IMR-90 (cell line): ENCODE data around the gene KRT6C. TPM values are rescaled to one million over a fixed set of nuclear protein-coding genes. Genes with fewer than 3 reads are reported as not detected.
A peak's percentile ranks its signal among the peaks of the same experiment; 100 is the strongest.

Experiments
- ATAC-seq: fragments of 200-7000 bp; cut with Tn5 transposase; 2 replicates; pipeline ENCODE4 v1.9.1; 2020; ENCODE audit warnings: low read depth, mild to moderate bottlenecking, moderate library complexity
- BruUV-seq: library from RNA; stranded (reverse); fragments of 400-500 nt; replicated peaks from 2 replicates; lab custom pipeline; 2021; lab: Mats Ljungman, UMichigan
- CTCF ChIA-PET: fragments of 300-600 bp; formaldehyde crosslinking; extraction: SDS; loops from one replicate; lab custom pipeline; 2021; ENCODE audit warnings: antibody characterized with exemption; lab: Yijun Ruan, JAX
- POLR2A ChIA-PET: fragments of 300-600 bp; sonication (Branson Sonifier 250); formaldehyde crosslinking; loops from one replicate; lab custom pipeline; 2022; ENCODE audit warnings: antibody characterized with exemption; ENCODE audit not compliant: unreplicated experiment; lab: Charles Lee
- DNase-seq: peaks from one replicate; pipeline ENCODE4 v3.0.0; 2013
- H2AFZ ChIP-seq: replicated peaks from 2 replicates; pipeline ENCODE3; 2013; ENCODE audit warnings: low read length, mild to moderate bottlenecking; ENCODE audit not compliant: poor library complexity
- H2AK5ac ChIP-seq: 2 replicates; pipeline ENCODE4 v1.6.1; 2013; ENCODE audit warnings: low read depth, low read length, inconsistent platforms
- H2AK9ac ChIP-seq: replicated peaks from 2 replicates; pipeline ENCODE3; 2013; ENCODE audit warnings: mild to moderate bottlenecking, low read depth, low read length, moderate library complexity; ENCODE audit not compliant: poor library complexity
- H2BK120ac ChIP-seq: 2 replicates; pipeline ENCODE4 v1.6.1; 2013; ENCODE audit warnings: low read depth, low read length, inconsistent platforms
- H2BK15ac ChIP-seq: 3 replicates; pipeline ENCODE4 v1.6.1; 2013; ENCODE audit warnings: low read depth, low read length, inconsistent platforms
- H2BK20ac ChIP-seq: 2 replicates; pipeline ENCODE4 v1.6.1; 2013; ENCODE audit warnings: low read depth, mild to moderate bottlenecking, inconsistent platforms, low read length, moderate library complexity
- H2BK5ac ChIP-seq: 2 replicates; pipeline ENCODE4 v1.6.1; 2013; ENCODE audit warnings: mild to moderate bottlenecking, low read depth, low read length, inconsistent platforms; ENCODE audit not compliant: poor library complexity, severe bottlenecking
- H3K14ac ChIP-seq: replicated peaks from 2 replicates; pipeline ENCODE4 v1.6.1; 2013; ENCODE audit warnings: low read depth, low read length, inconsistent platforms
- H3K18ac ChIP-seq: 2 replicates; pipeline ENCODE4 v1.6.1; 2013; ENCODE audit warnings: low read depth, low read length, control low read depth
- H3K23ac ChIP-seq: 2 replicates; pipeline ENCODE4 v1.6.1; 2013; ENCODE audit warnings: low read depth, low read length, inconsistent platforms
- H3K27ac ChIP-seq: 2 replicates; pipeline ENCODE4 v1.5.1; 2013; ENCODE audit warnings: mild to moderate bottlenecking, control low read depth, low read length; ENCODE audit not compliant: insufficient read depth
- H3K27me3 ChIP-seq: 2 replicates; pipeline ENCODE4 v1.6.1; 2013; ENCODE audit warnings: low read length; ENCODE audit not compliant: control insufficient read depth, insufficient read depth
- H3K36me3 ChIP-seq: 2 replicates; pipeline ENCODE4 v1.6.1; 2013; ENCODE audit warnings: low read length, mixed read lengths; ENCODE audit not compliant: control insufficient read depth, insufficient read depth
- H3K4ac ChIP-seq: 2 replicates; pipeline ENCODE4 v1.6.1; 2013; ENCODE audit warnings: low read depth, low read length, inconsistent platforms
- H3K4me1 ChIP-seq: 2 replicates; pipeline ENCODE4 v1.6.1; 2013; ENCODE audit warnings: low read length, mixed read lengths; ENCODE audit not compliant: control insufficient read depth, insufficient read depth
- H3K4me2 ChIP-seq: 2 replicates; pipeline ENCODE4 v1.6.1; 2013; ENCODE audit warnings: low read depth, mild to moderate bottlenecking, control low read depth, low read length, moderate library complexity
- H3K4me3 ChIP-seq: 2 replicates; pipeline ENCODE4 v1.5.1; 2013; ENCODE audit warnings: low read depth, mild to moderate bottlenecking, control low read depth, low read length, moderate library complexity; ENCODE audit not compliant: insufficient read depth
- H3K56ac ChIP-seq: 2 replicates; pipeline ENCODE4 v1.6.1; 2013; ENCODE audit warnings: low read length, inconsistent platforms; ENCODE audit not compliant: insufficient read depth; ENCODE audit errors: extremely low read depth
- H3K79me1 ChIP-seq, 2 experiments: 2 replicates each; pipeline ENCODE4 v1.6.1; 2013; ENCODE audit warnings: low read length in 2 of 2, inconsistent platforms in 1 of 2, low read depth in 1 of 2
- H3K9ac ChIP-seq: 2 replicates; pipeline ENCODE4 v1.6.1; 2013; ENCODE audit warnings: low read depth, low read length, control low read depth
- H3K9me1 ChIP-seq: 2 replicates; pipeline ENCODE4 v1.6.1; 2013; ENCODE audit warnings: low read length, inconsistent platforms; ENCODE audit not compliant: insufficient read depth
- H3K9me3 ChIP-seq: 2 replicates; pipeline ENCODE4 v1.6.1; 2013; ENCODE audit warnings: low read length; ENCODE audit not compliant: control insufficient read depth, insufficient read depth
- H4K20me1 ChIP-seq: 2 replicates; pipeline ENCODE4 v1.6.1; 2013; ENCODE audit warnings: low read length, inconsistent platforms; ENCODE audit not compliant: insufficient read depth
- H4K5ac ChIP-seq: 2 replicates; pipeline ENCODE4 v1.6.1; 2013; ENCODE audit warnings: mild to moderate bottlenecking, low read depth, low read length, control low read depth
- H4K8ac ChIP-seq, 2 experiments: 2 replicates each; pipeline ENCODE4 v1.6.1; 2013; ENCODE audit warnings: low read depth in 2 of 2, low read length in 2 of 2, control low read depth in 1 of 2, inconsistent platforms in 1 of 2
- H4K91ac ChIP-seq: 2 replicates; pipeline ENCODE4 v1.6.1; 2013; ENCODE audit warnings: low read depth, low read length, inconsistent platforms; ENCODE audit not compliant: insufficient read depth
- BHLHE40 ChIP-seq: fragments of 150-350 bp; IDR thresholded peaks from 2 replicates; pipeline ENCODE4 v1.6.1; 2016; ENCODE audit warnings: mild to moderate bottlenecking, low read depth, low read length
- CEBPB ChIP-seq: IDR thresholded peaks from 2 replicates; pipeline ENCODE4 v1.6.1; 2012; ENCODE audit warnings: low read depth, low read length, improper control_type of control experiment
- CHD1 ChIP-seq: IDR thresholded peaks from 2 replicates; pipeline ENCODE4 v1.6.1; 2012; ENCODE audit warnings: low read depth, low read length, improper control_type of control experiment
- MAFK ChIP-seq: IDR thresholded peaks from 2 replicates; pipeline ENCODE4 v1.6.1; 2012; ENCODE audit warnings: low read depth, low read length, improper control_type of control experiment
- MAZ ChIP-seq: IDR thresholded peaks from 2 replicates; pipeline ENCODE4 v1.6.1; 2012; ENCODE audit warnings: low read depth, mild to moderate bottlenecking, low read length, improper control_type of control experiment, moderate library complexity, borderline replicate concordance
- MXI1 ChIP-seq: IDR thresholded peaks from 2 replicates; pipeline ENCODE4 v1.6.1; 2012; ENCODE audit warnings: low read depth, mild to moderate bottlenecking, low read length, moderate library complexity, borderline replicate concordance
- NFE2L2 ChIP-seq: fragments of 150-350 bp; IDR thresholded peaks from 2 replicates; pipeline ENCODE4 v1.6.1; 2016; ENCODE audit warnings: low read depth, mild to moderate bottlenecking, low read length
- POLR2A ChIP-seq: IDR thresholded peaks from 2 replicates; pipeline ENCODE4 v1.6.1; 2012; ENCODE audit warnings: mild to moderate bottlenecking, low read depth, low read length
- RCOR1 ChIP-seq: IDR thresholded peaks from 2 replicates; pipeline ENCODE4 v1.6.1; 2012; ENCODE audit warnings: mild to moderate bottlenecking, low read length, improper control_type of control experiment; ENCODE audit not compliant: insufficient replicate concordance
- RFX5 ChIP-seq: IDR thresholded peaks from 2 replicates; pipeline ENCODE4 v1.8.0; 2012; ENCODE audit warnings: low read depth, mild to moderate bottlenecking, low read length, moderate library complexity
- WGBS, 2 experiments: methylation state at CpG; one replicate each; pipeline versions ENCODE4 v1.1.5 to v1.1.7; 2013; ENCODE audit warnings: missing lambda C conversion rate in 2 of 2; ENCODE audit not compliant: insufficient read length in 1 of 2; ENCODE audit errors: extremely low coverage in 2 of 2; 5-methylcytosine and 5-hydroxymethylcytosine counted together
- dilution Hi-C: fragments of 300-500 bp; cut with HindIII; formaldehyde crosslinking; loops from one replicate; pipeline ENCODE4 v1.14.3; 2018; ENCODE audit warnings: low sequenced_read_pairs; ENCODE audit not compliant: unreplicated experiment
- in situ Hi-C: fragments of 300-500 bp; cut with MboI; formaldehyde crosslinking; loops from 3 replicates; pipeline ENCODE4 v1.14.3; 2019; ENCODE audit warnings: low sequenced_read_pairs, inconsistent platforms, mixed read lengths
- intact Hi-C: fragments of 100-400 bp; cut with micrococcal nuclease; formaldehyde crosslinking; loops from 2 replicates; pipeline ENCODE4 v1.10.0; 2022
- polyA plus RNA-seq, 3 experiments: library from polyadenylated mRNA; depleted of rRNA; stranded (reverse); fragments of >200 nt; gene quantifications; 2 replicates each; pipeline ENCODE4 v1.2.3, GENCODE V29; 2012; ENCODE audit warnings: low replicate concordance in 1 of 3
- total RNA-seq: library from RNA; depleted of rRNA; stranded (reverse); fragments of >200 nt; gene quantifications from 2 replicates; pipeline ENCODE4 v1.2.3, GENCODE V29; 2012
- TF ChIP-seq, protein P1 (sequence below): conservative IDR thresholded peaks from 2 replicates; pipeline ENCODE4 v1.5.1; 2012; ENCODE audit warnings: mild to moderate bottlenecking, low read depth, low read length, improper control_type of control experiment
- TF ChIP-seq, protein P2 (sequence below): fragments of 150-350 bp; IDR thresholded peaks from 2 replicates; pipeline ENCODE4 v1.6.1; 2017; ENCODE audit warnings: mild to moderate bottlenecking, antibody characterized with exemption, low read length, low read depth

The KRT6C gene
- total and polyA plus RNA-seq, 2 of the 4 experiments (the other 2 are of a cell fraction) = not detected

DNA sequence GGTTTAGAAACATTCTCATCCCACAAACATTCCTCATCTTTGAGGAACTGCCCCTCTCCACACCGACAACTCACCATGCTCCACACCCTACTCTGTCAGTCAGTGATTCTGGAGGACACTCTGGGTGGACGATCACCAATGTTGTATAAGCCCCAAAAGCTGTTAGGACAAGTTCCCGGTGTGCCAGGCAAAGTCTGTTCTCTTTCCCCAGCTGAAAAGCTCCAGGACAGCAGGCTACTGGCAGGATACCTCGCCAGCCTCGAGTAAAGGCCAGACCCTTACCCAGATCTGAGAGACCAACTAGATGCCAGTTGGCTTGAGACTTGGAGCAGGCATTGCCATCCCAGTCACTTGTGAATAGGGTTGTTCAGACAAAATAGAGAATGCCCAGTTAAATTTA lies 34.6 kb upstream of the KRT6C start (continued):
- TF ChIP-seq RCOR1 (no peak), MXI1 (no peak), BHLHE40 (no peak)

DNA sequence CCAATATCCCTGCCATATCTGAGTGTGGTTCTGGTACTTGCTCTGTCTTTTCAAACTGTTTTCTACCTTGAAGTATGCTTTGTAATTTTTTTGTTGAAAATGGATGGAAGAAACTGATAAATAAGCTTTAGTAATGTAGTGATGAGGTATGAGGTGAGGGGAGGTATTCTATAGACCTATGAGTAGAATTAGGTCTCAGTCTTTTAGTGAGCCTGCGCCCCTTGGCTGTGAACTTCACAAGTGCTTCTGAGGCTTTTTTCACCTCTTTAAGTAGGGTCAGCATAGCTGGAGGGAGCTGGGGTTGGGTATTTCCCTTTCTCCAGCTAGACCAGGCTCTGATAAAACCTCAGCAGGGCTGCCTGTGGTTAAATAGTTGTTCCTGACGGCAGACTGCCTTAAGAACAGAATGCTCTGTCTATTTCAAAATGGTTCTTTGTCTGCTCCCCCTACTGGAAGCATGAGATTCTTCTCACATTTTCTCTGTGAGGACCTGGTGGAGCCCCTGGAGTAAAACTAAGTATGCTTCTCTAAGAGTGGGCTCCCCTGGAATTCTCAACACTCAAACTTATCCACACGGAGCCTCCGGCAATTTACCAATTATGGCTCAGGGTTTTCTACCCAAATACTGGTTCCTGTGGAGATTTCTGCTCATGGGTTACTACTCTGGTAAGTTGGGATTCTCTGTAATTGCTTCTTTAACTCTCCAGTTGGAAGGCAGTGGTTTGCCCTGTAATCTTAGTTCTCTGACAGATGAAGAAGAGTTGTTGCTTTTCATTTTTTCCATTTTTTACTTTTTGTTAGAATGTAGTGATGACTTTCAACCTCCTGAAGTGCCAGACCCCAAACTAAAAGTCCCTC lies 33.5 kb upstream of the KRT6C start:
- H2BK20ac ChIP-seq = no peak overlapping the region
- no peak overlapping the region for H4K91ac ChIP-seq
- no peak overlapping the region for H2AK9ac ChIP-seq
- H3K36me3 ChIP-seq = no peaks in the 10 kb centered on the region
- H3K4me3 ChIP-seq = no peak overlapping the region
- dilution Hi-C loops = no loop called here
- peaks cover 7% of the 10 kb centered on the region for H3K27me3 ChIP-seq
- H2BK15ac ChIP-seq = no peak overlapping the region
- no peak overlapping the region for H3K27ac ChIP-seq
- POLR2A ChIA-PET = no interaction called here
- intact Hi-C loops = loop anchor here (1.0 kb wide), 2 partner anchors 135 to 351 kb away; no protein-coding TSS in a partner anchor
- no peak overlapping the region for H3K14ac ChIP-seq
- in situ Hi-C loops = no loop called here
- H2AFZ ChIP-seq = no peak overlapping the region
- no peak overlapping the region for H4K8ac ChIP-seq
- no peaks in the 10 kb centered on the region for H3K4me1 ChIP-seq
- no peak overlapping the region for H3K23ac ChIP-seq
- ATAC-seq (peak; percentile 84), DNase-seq (peak; percentile 65)
- BruUV-seq = no TSS peak
- no peaks in the 10 kb centered on the region for H3K9me3 ChIP-seq
- no peak overlapping the region for H4K5ac ChIP-seq
- no peak overlapping the region for H2BK5ac ChIP-seq
- no CpG with 5 or more reads among the region's 4 CpGs for WGBS, 2 experiments
- H3K9me1 ChIP-seq = no peaks in the 10 kb centered on the region
- no peak overlapping the region for H3K18ac ChIP-seq
- no peaks in the 10 kb centered on the region for H3K79me1 ChIP-seq
- H3K9ac ChIP-seq = no peak overlapping the region
- no peak overlapping the region for H3K4ac ChIP-seq
- H2BK120ac ChIP-seq = no peak overlapping the region
- no peak overlapping the region for H3K56ac ChIP-seq
- no peak overlapping the region for H3K4me2 ChIP-seq
- CTCF ChIA-PET = interaction anchor here (1.2 kb wide), 1 partner anchor 13 kb away, joined by 3 read pairs; the partner anchor contains the start of gene KRT5
- H2AK5ac ChIP-seq = no peak overlapping the region
- no peaks in the 10 kb centered on the region for H4K20me1 ChIP-seq
- TF ChIP-seq CHD1 = no peak
- TF ChIP-seq BHLHE40 = no peak
- TF ChIP-seq POLR2A = no peak
- TF ChIP-seq CEBPB = no peak
- TF ChIP-seq RFX5 = no peak
- TF ChIP-seq RCOR1 = no peak
- TF ChIP-seq, protein P1, sequence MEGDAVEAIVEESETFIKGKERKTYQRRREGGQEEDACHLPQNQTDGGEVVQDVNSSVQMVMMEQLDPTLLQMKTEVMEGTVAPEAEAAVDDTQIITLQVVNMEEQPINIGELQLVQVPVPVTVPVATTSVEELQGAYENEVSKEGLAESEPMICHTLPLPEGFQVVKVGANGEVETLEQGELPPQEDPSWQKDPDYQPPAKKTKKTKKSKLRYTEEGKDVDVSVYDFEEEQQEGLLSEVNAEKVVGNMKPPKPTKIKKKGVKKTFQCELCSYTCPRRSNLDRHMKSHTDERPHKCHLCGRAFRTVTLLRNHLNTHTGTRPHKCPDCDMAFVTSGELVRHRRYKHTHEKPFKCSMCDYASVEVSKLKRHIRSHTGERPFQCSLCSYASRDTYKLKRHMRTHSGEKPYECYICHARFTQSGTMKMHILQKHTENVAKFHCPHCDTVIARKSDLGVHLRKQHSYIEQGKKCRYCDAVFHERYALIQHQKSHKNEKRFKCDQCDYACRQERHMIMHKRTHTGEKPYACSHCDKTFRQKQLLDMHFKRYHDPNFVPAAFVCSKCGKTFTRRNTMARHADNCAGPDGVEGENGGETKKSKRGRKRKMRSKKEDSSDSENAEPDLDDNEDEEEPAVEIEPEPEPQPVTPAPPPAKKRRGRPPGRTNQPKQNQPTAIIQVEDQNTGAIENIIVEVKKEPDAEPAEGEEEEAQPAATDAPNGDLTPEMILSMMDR = peak; percentile 51
- TF ChIP-seq, protein P2, sequence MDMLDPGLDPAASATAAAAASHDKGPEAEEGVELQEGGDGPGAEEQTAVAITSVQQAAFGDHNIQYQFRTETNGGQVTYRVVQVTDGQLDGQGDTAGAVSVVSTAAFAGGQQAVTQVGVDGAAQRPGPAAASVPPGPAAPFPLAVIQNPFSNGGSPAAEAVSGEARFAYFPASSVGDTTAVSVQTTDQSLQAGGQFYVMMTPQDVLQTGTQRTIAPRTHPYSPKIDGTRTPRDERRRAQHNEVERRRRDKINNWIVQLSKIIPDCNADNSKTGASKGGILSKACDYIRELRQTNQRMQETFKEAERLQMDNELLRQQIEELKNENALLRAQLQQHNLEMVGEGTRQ = no peak
- TF ChIP-seq NFE2L2 = no peak
- TF ChIP-seq MAZ = no peak
- no peak for TF ChIP-seq MAFK
